NK-92 (cell line): Measurements from ENCODE around the gene CYP1A2.
"Not testable (repeated sequence)": the region's sequence is repeated elsewhere in the genome, so short reads cannot be mapped to it uniquely, and the experiment has no call there.

Experiments used
- DNase-seq: peaks from one replicate; lab custom pipeline; 2025; ENCODE audit not compliant: unreplicated experiment; lab: John Stamatoyannopoulos, UW

The CYP1A2 gene

DNA sequence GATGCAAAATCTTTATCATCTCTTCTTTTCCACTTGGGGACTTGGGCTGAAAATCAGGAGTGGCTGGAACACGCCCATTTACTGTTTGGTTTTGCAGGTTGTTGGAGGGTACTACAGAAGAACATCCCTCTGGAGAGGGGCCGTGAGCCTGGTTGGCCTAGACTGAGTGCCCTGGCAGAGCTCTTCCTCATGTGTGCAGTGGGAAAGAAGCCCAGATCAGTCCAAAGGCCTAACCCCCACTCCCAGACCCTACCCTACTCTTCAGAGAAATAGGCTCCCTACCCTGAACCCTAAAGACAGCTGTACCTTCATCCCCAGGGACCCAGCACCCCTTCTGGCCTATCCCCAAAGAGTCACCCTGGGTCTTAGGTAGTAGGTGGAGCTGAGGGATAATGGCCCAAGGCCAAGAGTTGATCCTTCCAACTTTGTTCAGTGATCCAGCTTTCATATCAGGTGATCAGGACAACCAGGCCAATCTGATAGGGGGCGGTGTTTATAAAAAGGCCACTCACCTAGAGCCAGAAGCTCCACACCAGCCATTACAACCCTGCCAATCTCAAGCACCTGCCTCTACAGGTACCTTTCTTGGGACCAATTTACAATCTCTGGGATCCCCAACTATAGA lies at the start of gene CYP1A2:
Gene CYP1A2, plus strand, starts transcription at position 524 of the 625 bp plus-strand sequence. CDS start 894 bp downstream, outside the sequence.
- no peak for DNase-seq

DNA sequence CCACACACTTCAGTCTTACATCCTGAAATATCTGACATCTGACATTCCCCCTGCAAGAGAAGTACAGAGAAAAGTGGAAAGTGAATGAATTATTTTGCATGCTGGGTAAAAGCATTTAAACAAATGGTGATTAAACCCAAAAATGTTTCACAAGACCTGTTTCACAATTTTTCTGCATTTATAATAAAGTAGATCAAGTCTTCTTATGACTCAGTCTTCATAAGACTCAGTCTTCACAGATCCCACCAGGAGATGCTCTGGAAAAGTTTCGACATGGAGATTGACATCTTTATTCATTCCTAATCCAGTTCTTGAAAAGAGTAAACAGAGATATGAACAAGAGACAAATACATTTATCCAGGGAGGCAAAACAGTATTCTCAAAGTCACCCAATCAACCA lies 39.6 kb upstream of the CYP1A2 start:
- DNase-seq = no peak

- no peak for DNase-seq
These were observed 38.8 kb upstream of the CYP1A2 start for GRCh38 chr15:74709892-74710291.

- DNase-seq = no peak
These were observed 38.1 kb upstream of the CYP1A2 start for GRCh38 chr15:74710319-74711094.

DNA sequence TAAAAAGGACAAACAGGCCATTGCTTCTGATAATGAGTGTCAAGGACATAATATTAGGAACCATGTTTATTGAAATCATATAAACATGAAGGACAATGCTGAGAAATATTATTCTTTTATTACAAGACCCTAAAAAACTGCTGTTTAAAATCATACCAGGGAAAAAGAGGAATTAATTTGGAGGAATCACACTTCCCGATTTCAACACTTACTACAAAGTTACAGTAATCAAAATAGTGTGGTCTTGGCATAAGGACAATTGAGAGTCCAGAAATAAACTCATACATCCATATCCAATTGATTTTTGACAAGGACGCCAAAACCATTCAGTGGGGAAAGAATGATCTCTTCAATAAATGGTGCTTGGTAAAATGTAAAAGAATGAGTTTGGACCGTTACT lies 36.3 kb upstream of the CYP1A2 start:
- no peak for DNase-seq

DNA sequence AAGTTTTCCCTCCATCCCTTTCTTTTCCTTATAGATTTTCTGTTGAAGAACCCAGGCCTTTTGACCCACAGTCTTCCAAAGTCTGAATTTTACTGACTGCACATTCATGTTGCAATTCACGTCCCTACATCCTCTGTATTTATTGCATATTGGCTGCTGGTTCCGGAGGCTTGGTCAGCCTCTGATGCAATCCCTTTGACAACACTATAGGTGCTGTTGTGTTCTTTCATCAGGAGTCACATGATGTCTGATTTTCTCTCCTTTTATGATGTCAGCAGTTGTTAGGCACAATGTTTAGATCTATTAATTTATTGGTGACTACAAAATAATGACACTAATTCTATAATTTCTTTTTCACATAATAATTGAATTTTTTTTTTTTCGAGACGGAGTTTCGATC lies 32.0 kb upstream of the CYP1A2 start:
- DNase-seq = no peak

DNA sequence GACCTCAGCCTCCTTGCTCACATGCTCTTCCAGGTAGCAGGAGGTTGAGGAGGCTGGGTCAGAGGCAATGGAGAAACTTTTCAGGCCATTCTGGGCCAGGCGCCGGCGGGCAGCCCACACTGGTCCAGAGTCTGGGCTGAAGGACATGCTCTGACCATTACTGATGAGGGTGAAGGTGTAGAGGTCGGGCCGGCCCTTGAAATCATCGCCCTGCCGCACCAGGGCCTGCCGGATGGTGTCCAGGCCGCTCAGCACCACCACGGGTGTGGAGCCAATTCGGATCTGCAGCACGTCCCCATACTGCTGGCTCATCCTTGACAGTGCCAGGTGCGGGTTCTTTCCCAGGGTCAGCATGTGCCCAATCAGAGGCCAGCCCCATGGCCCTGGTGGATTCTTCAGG lies 26.1 kb upstream of the CYP1A2 start:
- no peak for DNase-seq

- DNase-seq = no peak
These were observed 25.5 kb upstream of the CYP1A2 start for GRCh38 chr15:74723187-74723586.

- no peak for DNase-seq
These were observed 24.8 kb upstream of the CYP1A2 start for GRCh38 chr15:74723754-74724334.

DNA sequence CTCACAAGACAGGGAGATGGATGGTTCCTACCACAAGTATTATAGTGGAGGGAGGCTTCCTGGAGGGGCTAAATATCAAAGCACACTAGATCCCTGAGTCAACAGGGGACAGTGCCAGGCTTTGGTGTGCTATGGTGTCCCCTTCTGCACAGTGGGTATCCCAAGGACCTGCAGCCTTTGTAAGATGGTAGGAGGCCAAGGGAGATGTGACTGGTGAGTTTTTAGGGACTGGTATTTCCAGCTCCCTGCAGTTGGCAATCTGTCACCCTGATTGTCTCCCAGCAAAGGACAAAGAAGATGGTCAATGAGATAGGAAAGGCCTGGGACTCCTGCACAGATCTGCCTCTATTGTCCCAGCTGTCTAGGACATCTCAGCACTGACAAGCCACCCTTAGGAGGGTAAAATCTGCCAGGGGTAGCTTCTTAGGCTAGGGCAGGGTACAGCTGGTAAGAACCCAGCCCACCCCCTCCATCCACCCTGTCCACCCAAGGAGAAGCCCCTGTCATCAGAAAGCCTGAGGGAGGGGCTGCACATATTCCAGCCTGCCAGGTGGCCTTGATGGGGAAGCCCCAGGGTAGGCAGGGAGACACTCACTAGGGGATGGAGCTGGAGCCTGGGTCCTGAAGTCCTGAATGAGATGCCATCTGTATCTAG lies 23.9 kb upstream of the CYP1A2 start:
- no peak for DNase-seq

GRCh38 chr15:74725225-74725774 lies 23.3 kb upstream of the CYP1A2 start, which contains the start of gene CYP1A1:
TSS of gene CYP1A1 (minus strand) at chr15:74725528. CDS start at chr15:74723097, 2,431 bp downstream.
- no peak for DNase-seq

- no peak for DNase-seq
These were observed 22.5 kb upstream of the CYP1A2 start for GRCh38 chr15:74725845-74726773.

GRCh38 chr15:74726774-74727164 lies 21.9 kb upstream of the CYP1A2 start:
- no peak for DNase-seq

DNA sequence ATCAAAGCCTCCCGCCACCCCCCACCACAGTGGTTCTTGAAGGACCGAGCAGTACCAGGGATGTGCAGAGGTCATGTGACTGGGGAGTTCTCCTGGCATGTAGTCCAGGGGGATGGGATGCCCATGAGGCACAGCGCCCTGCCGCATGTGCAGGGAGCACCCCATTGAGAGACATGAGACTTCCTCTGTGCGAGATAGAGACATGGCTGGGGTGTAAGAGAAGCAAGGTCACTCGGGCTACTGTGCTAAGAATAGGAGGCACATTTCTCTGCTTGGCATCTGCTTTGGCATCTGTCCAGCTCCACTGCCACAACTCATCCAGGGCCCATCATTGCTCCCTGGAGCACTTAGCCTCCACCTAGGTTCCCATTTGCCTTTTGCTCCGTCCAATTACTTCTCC lies 20.9 kb upstream of the CYP1A2 start:
- no peak for DNase-seq

GRCh38 chr15:74728699-74729098 lies 19.9 kb upstream of the CYP1A2 start:
- DNase-seq = not testable (repeated sequence)

DNA sequence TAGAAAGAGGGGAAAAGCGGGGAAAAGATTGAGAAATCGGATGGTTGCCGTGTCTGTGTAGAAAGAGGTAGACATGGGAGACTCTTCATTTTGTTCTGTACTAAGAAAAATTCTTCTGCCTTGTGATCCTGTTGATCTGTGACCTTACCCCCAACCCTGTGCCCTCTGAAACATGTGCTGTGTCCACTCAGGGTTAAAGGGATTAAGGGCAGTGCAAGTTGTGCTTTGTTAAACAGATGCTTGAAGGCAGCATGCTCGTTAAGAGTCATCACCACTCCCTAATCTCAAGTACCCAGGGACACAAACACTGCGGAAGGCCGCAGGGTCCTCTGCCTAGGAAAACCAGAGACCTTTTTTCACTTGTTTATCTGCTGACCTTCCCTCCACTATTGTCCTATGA lies 19.3 kb upstream of the CYP1A2 start:
- not testable (repeated sequence) for DNase-seq

GRCh38 chr15:74730619-74731316 lies 17.9 kb upstream of the CYP1A2 start:
- DNase-seq = no peak

GRCh38 chr15:74732846-74733245 lies 15.8 kb upstream of the CYP1A2 start:
- DNase-seq = no peak

DNA sequence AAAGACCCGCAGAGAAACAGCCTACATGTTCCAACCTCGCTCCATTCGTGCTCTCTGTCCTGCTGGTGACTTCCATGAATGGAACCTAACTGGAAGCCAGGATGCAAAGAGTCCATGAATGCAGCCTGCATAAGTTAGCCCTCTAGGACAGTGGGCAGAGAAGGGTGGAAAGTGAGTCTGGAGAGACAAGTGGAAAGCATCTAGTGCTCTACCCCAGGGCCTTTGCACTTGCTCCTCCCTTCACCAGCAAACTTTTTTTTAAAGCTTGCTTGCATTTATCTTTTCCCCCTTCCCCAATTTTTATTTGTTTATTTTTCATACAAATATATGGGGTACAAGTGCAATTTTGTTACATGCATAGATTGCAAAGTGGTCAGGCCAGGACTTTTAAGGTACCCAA lies 15.4 kb upstream of the CYP1A2 start:
- DNase-seq = no peak

- no peak for DNase-seq
These were observed 13.3 kb upstream of the CYP1A2 start for GRCh38 chr15:74735305-74735704.
